Measurements from ENCODE around the gene PDLIM3.

DNA sequence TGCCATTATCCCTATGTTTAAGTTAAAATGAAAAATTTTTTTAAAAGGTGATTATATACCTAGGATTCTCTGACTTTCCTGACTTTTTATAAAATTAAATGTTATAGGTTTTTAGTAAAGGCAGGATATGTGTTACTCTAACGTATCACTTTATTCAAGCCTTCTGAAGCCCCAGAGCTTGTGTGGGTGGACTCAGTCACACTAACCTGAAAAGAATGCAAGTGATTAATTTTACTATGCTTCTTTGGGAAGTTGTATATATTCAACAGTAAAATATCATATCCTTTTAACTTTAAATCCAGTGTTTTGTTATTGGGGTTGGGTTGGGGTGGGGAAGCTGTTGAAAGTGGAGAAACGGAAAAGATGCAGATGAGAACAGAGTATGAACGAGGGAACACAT, 22.8 kb downstream of the PDLIM3 start:
- TF ChIP-seq OVOL2 (CRISPR knock-in tag; IDR thresholded peaks at IDR 0.05; ENCODE audit: borderline replicate concordance) (no peak), NR2C2 (CRISPR knock-in tag; IDR thresholded peaks at IDR 0.05) (no peak), ESRRA (CRISPR knock-in tag; IDR thresholded peaks at IDR 0.05; ENCODE audit: borderline replicate concordance) (no peak)
- TF ChIP-seq, protein P1, sequence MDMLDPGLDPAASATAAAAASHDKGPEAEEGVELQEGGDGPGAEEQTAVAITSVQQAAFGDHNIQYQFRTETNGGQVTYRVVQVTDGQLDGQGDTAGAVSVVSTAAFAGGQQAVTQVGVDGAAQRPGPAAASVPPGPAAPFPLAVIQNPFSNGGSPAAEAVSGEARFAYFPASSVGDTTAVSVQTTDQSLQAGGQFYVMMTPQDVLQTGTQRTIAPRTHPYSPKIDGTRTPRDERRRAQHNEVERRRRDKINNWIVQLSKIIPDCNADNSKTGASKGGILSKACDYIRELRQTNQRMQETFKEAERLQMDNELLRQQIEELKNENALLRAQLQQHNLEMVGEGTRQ (CRISPR knock-in tag; IDR thresholded peaks at IDR 0.05): no peak
- TF ChIP-seq, protein P2, sequence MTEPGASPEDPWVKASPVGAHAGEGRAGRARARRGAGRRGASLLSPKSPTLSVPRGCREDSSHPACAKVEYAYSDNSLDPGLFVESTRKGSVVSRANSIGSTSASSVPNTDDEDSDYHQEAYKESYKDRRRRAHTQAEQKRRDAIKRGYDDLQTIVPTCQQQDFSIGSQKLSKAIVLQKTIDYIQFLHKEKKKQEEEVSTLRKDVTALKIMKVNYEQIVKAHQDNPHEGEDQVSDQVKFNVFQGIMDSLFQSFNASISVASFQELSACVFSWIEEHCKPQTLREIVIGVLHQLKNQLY (CRISPR knock-in tag; IDR thresholded peaks at IDR 0.05): no peak
- TF ChIP-seq, protein P3, sequence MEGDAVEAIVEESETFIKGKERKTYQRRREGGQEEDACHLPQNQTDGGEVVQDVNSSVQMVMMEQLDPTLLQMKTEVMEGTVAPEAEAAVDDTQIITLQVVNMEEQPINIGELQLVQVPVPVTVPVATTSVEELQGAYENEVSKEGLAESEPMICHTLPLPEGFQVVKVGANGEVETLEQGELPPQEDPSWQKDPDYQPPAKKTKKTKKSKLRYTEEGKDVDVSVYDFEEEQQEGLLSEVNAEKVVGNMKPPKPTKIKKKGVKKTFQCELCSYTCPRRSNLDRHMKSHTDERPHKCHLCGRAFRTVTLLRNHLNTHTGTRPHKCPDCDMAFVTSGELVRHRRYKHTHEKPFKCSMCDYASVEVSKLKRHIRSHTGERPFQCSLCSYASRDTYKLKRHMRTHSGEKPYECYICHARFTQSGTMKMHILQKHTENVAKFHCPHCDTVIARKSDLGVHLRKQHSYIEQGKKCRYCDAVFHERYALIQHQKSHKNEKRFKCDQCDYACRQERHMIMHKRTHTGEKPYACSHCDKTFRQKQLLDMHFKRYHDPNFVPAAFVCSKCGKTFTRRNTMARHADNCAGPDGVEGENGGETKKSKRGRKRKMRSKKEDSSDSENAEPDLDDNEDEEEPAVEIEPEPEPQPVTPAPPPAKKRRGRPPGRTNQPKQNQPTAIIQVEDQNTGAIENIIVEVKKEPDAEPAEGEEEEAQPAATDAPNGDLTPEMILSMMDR (IDR thresholded peaks at IDR 0.05): no peak

Measured in WTC11 (cell line).